ENCODE data around the gene CAMK1. TPM values are rescaled to one million over a fixed set of nuclear protein-coding genes. Genes with fewer than 3 reads are reported as not detected.

The CAMK1 gene
- total and polyA plus RNA-seq, 9 of the 15 experiments (the other 6 are each of a cell fraction or from before 2014, with no cell fraction given), result 0.23 to 10.7 (median 6.0) TPM

DNA sequence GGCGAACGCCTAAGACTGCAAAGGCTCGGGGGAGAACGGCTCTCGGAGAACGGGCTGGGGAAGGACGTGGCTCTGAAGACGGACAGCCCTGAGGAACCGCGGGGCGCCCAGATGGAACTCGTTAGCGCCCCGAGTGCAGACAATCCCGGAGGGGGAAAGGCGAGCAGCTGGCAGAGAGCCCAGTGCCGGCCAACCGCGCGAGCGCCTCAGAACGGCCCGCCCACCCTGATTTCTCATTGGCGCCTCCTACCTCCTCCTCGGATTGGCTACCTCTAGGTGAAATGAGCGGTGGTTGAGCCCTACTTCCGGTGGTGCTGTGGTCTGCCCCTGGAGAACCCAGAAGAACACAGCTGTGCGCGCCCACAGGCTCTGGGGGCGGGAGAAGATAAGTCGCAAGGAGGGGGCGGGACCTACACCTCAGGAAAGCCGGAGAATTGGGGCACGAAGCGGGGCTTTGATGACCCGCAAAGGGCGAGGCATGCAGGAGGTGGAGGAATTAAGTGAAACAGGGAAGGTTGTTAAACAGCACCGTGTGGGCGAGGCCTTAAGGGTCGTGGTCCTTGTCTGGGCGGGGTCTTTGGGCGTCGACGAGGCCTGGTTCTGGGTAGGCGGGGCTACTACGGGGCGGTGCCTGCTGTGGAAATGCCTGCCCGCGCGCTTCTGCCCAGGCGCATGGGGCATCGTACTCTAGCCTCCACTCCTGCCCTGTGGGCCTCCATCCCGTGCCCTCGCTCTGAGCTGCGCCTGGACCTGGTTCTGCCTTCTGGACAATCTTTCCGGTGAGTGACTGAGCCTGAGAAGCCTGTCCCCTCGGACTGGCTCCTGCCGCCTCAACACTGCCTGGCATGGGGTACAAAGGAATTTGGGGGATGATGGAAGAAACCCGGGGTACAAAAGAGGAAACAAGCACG is 19.8 kb downstream of the CAMK1 start, which contains the start of gene OGG1 (continued):
- no peak for TF ChIP-seq NCOA2 (IDR thresholded peaks at IDR 0.05; ENCODE audit: partially characterized antibody in 2 of 2)
- no peak for TF ChIP-seq KDM1A (IDR thresholded peaks at IDR 0.05)
- TF ChIP-seq NFE2 (IDR thresholded peaks at IDR 0.05; ENCODE audit: low read depth), result no peak
- no peak for TF ChIP-seq PHF20 (IDR thresholded peaks at IDR 0.05; ENCODE audit: partially characterized antibody)
- TF ChIP-seq, protein P1, sequence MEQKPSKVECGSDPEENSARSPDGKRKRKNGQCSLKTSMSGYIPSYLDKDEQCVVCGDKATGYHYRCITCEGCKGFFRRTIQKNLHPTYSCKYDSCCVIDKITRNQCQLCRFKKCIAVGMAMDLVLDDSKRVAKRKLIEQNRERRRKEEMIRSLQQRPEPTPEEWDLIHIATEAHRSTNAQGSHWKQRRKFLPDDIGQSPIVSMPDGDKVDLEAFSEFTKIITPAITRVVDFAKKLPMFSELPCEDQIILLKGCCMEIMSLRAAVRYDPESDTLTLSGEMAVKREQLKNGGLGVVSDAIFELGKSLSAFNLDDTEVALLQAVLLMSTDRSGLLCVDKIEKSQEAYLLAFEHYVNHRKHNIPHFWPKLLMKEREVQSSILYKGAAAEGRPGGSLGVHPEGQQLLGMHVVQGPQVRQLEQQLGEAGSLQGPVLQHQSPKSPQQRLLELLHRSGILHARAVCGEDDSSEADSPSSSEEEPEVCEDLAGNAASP (IDR thresholded peaks at IDR 0.05), result no peak
- TF ChIP-seq, protein P2, sequence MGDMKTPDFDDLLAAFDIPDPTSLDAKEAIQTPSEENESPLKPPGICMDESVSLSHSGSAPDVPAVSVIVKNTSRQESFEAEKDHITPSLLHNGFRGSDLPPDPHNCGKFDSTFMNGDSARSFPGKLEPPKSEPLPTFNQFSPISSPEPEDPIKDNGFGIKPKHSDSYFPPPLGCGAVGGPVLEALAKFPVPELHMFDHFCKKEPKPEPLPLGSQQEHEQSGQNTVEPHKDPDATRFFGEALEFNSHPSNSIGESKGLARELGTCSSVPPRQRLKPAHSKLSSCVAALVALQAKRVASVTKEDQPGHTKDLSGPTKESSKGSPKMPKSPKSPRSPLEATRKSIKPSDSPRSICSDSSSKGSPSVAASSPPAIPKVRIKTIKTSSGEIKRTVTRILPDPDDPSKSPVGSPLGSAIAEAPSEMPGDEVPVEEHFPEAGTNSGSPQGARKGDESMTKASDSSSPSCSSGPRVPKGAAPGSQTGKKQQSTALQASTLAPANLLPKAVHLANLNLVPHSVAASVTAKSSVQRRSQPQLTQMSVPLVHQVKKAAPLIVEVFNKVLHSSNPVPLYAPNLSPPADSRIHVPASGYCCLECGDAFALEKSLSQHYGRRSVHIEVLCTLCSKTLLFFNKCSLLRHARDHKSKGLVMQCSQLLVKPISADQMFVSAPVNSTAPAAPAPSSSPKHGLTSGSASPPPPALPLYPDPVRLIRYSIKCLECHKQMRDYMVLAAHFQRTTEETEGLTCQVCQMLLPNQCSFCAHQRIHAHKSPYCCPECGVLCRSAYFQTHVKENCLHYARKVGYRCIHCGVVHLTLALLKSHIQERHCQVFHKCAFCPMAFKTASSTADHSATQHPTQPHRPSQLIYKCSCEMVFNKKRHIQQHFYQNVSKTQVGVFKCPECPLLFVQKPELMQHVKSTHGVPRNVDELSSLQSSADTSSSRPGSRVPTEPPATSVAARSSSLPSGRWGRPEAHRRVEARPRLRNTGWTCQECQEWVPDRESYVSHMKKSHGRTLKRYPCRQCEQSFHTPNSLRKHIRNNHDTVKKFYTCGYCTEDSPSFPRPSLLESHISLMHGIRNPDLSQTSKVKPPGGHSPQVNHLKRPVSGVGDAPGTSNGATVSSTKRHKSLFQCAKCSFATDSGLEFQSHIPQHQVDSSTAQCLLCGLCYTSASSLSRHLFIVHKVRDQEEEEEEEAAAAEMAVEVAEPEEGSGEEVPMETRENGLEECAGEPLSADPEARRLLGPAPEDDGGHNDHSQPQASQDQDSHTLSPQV (IDR thresholded peaks at IDR 0.05), result no peak
- TF ChIP-seq PREB (CRISPR knock-in tag; IDR thresholded peaks at IDR 0.05), result no peak
- no peak for TF ChIP-seq C11orf30 (IDR thresholded peaks at IDR 0.05; ENCODE audit: low read depth)
- TF ChIP-seq POLR2AphosphoS5 (IDR thresholded peaks at IDR 0.05; ENCODE audit: control insufficient read depth, insufficient read depth, low read depth, low read length), result peak; percentile 57
- peak; percentile 86; the same call in 1 of the 2 replicates for TF ChIP-seq ESRRA (IDR thresholded peaks at IDR 0.05; ENCODE audit: borderline replicate concordance, low read depth)
- TF ChIP-seq, protein P3, sequence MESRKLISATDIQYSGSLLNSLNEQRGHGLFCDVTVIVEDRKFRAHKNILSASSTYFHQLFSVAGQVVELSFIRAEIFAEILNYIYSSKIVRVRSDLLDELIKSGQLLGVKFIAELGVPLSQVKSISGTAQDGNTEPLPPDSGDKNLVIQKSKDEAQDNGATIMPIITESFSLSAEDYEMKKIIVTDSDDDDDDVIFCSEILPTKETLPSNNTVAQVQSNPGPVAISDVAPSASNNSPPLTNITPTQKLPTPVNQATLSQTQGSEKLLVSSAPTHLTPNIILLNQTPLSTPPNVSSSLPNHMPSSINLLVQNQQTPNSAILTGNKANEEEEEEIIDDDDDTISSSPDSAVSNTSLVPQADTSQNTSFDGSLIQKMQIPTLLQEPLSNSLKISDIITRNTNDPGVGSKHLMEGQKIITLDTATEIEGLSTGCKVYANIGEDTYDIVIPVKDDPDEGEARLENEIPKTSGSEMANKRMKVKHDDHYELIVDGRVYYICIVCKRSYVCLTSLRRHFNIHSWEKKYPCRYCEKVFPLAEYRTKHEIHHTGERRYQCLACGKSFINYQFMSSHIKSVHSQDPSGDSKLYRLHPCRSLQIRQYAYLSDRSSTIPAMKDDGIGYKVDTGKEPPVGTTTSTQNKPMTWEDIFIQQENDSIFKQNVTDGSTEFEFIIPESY (CRISPR knock-in tag; IDR thresholded peaks at IDR 0.05), result no peak; the same call in none of the 2 replicates
- TF ChIP-seq RNF219 (CRISPR knock-in tag; IDR thresholded peaks at IDR 0.05), result no peak
- TF ChIP-seq, protein P4, sequence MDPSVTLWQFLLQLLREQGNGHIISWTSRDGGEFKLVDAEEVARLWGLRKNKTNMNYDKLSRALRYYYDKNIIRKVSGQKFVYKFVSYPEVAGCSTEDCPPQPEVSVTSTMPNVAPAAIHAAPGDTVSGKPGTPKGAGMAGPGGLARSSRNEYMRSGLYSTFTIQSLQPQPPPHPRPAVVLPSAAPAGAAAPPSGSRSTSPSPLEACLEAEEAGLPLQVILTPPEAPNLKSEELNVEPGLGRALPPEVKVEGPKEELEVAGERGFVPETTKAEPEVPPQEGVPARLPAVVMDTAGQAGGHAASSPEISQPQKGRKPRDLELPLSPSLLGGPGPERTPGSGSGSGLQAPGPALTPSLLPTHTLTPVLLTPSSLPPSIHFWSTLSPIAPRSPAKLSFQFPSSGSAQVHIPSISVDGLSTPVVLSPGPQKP (CRISPR knock-in tag; IDR thresholded peaks at IDR 0.05), result no peak
- peak; percentile 66 for TF ChIP-seq RB1 (IDR thresholded peaks at IDR 0.05; ENCODE audit: low read depth)
